ENCODE measurements around the gene RABGAP1L.
A peak's percentile ranks its signal among the peaks of the same experiment; 100 is the strongest.

Gene RABGAP1L

GRCh38 chr1:174963529-174964125 lies 804.3 kb downstream of the RABGAP1L start:
- H3K36me3 ChIP-seq (ENCODE audit: control insufficient read depth in 1 of 2, insufficient read depth in 2 of 2, low read length in 2 of 2): no peaks in the 10 kb centered on the region
- WGBS (ENCODE audit: extremely low coverage, insufficient coverage, insufficient read length): no CpG with 5 or more reads among the region's 2 CpGs
- no peak overlapping the region for H2AFZ ChIP-seq (ENCODE audit: insufficient read depth, low read length, poor library complexity)
- H2AK5ac ChIP-seq (ENCODE audit: low read length): no peak overlapping the region
- H3K9ac ChIP-seq (ENCODE audit: low read length): no peak overlapping the region
- peaks cover 14% of the 10 kb centered on the region for H3K79me1 ChIP-seq (ENCODE audit: low read length)
- no peak overlapping the region for H2BK120ac ChIP-seq (ENCODE audit: insufficient read depth, low read length, poor library complexity)
- H4K8ac ChIP-seq (ENCODE audit: low read depth, low read length): no peak overlapping the region
- H2BK12ac ChIP-seq (ENCODE audit: low read length): no peak overlapping the region
- no peak overlapping the region for H3K4me3 ChIP-seq (ENCODE audit: low read depth, low read length)
- H3K14ac ChIP-seq (ENCODE audit: low read length): no peak overlapping the region
- H3K27ac ChIP-seq (ENCODE audit: low read depth, low read length): no peak overlapping the region
- H3K79me2 ChIP-seq (ENCODE audit: control insufficient read depth, insufficient read depth, low read length, poor library complexity): no peaks in the 10 kb centered on the region
- no peak for DNase-seq
- H3K27me3 ChIP-seq (ENCODE audit: insufficient read depth, low read length): no peaks in the 10 kb centered on the region
- peaks cover 0 to 13% of the 10 kb centered on the region in 2 experiments for H3K4me1 ChIP-seq (ENCODE audit: control insufficient read depth in 1 of 2, insufficient read depth in 2 of 2, low read length in 2 of 2)
- no peak overlapping the region for H3K4ac ChIP-seq (ENCODE audit: low read depth, low read length)
- H3K18ac ChIP-seq (ENCODE audit: low read length): no peak overlapping the region
- H4K12ac ChIP-seq (ENCODE audit: low read depth, low read length): no peak overlapping the region
- no peaks in the 10 kb centered on the region for H3K9me3 ChIP-seq (ENCODE audit: insufficient read depth, low read depth, low read length)
- no peak overlapping the region for H3K23ac ChIP-seq (ENCODE audit: low read length)
- no peak overlapping the region for H3K4me2 ChIP-seq (ENCODE audit: low read length)
- H2BK5ac ChIP-seq (ENCODE audit: low read depth, low read length, poor library complexity): no peak overlapping the region
- H4K91ac ChIP-seq (ENCODE audit: low read depth, low read length): no peak overlapping the region

- no peak overlapping the region for H3K18ac ChIP-seq (ENCODE audit: low read length)
- H3K4me2 ChIP-seq (ENCODE audit: low read length): no peak overlapping the region
- no peaks in the 10 kb centered on the region for H3K36me3 ChIP-seq (ENCODE audit: control insufficient read depth in 1 of 2, insufficient read depth in 2 of 2, low read length in 2 of 2)
- H2AFZ ChIP-seq (ENCODE audit: insufficient read depth, low read length, poor library complexity): no peak overlapping the region
- H2BK120ac ChIP-seq (ENCODE audit: insufficient read depth, low read length, poor library complexity): no peak overlapping the region
- H3K27me3 ChIP-seq (ENCODE audit: insufficient read depth, low read length): no peaks in the 10 kb centered on the region
- H3K4me1 ChIP-seq (ENCODE audit: control insufficient read depth in 1 of 2, insufficient read depth in 2 of 2, low read length in 2 of 2): peaks cover 4 to 18% of the 10 kb centered on the region in 2 experiments
- no peak overlapping the region for H2BK12ac ChIP-seq (ENCODE audit: low read length)
- H3K27ac ChIP-seq (ENCODE audit: low read depth, low read length): no peak overlapping the region
- H4K8ac ChIP-seq (ENCODE audit: low read depth, low read length): no peak overlapping the region
- no peak overlapping the region for H2BK5ac ChIP-seq (ENCODE audit: low read depth, low read length, poor library complexity)
- no peak overlapping the region for H3K4ac ChIP-seq (ENCODE audit: low read depth, low read length)
- WGBS (ENCODE audit: extremely low coverage, insufficient coverage, insufficient read length): no CpG with 5 or more reads among the region's 6 CpGs
- H3K79me2 ChIP-seq (ENCODE audit: control insufficient read depth, insufficient read depth, low read length, poor library complexity): no peaks in the 10 kb centered on the region
- H3K79me1 ChIP-seq (ENCODE audit: low read length): peaks cover 16% of the 10 kb centered on the region
- H2AK5ac ChIP-seq (ENCODE audit: low read length): no peak overlapping the region
- H3K4me3 ChIP-seq (ENCODE audit: low read depth, low read length): no peak overlapping the region
- no peak overlapping the region for H4K91ac ChIP-seq (ENCODE audit: low read depth, low read length)
- DNase-seq: peak; percentile 53 to 79
- no peaks in the 10 kb centered on the region for H3K9me3 ChIP-seq (ENCODE audit: insufficient read depth, low read depth, low read length)
- no peak overlapping the region for H4K12ac ChIP-seq (ENCODE audit: low read depth, low read length)
- no peak overlapping the region for H3K14ac ChIP-seq (ENCODE audit: low read length)
- no peak overlapping the region for H3K23ac ChIP-seq (ENCODE audit: low read length)
- no peak overlapping the region for H3K9ac ChIP-seq (ENCODE audit: low read length)
These were observed 805.1 kb downstream of the RABGAP1L start for GRCh38 chr1:174964261-174964971.

- no peaks in the 10 kb centered on the region for H3K27me3 ChIP-seq (ENCODE audit: insufficient read depth, low read length)
- no peak overlapping the region for H4K91ac ChIP-seq (ENCODE audit: low read depth, low read length)
- H4K12ac ChIP-seq (ENCODE audit: low read depth, low read length): no peak overlapping the region
- no peak overlapping the region for H3K9ac ChIP-seq (ENCODE audit: low read length)
- peak overlapping the region; percentile 2 for H3K4me2 ChIP-seq (ENCODE audit: low read length)
- H2AK5ac ChIP-seq (ENCODE audit: low read length): no peak overlapping the region
- H3K4ac ChIP-seq (ENCODE audit: low read depth, low read length): no peak overlapping the region
- no peak overlapping the region for H3K4me3 ChIP-seq (ENCODE audit: low read depth, low read length)
- H4K8ac ChIP-seq (ENCODE audit: low read depth, low read length): no peak overlapping the region
- no peaks in the 10 kb centered on the region for H3K79me2 ChIP-seq (ENCODE audit: control insufficient read depth, insufficient read depth, low read length, poor library complexity)
- no peak overlapping the region for H2BK120ac ChIP-seq (ENCODE audit: insufficient read depth, low read length, poor library complexity)
- no peak overlapping the region for H3K14ac ChIP-seq (ENCODE audit: low read length)
- no peaks in the 10 kb centered on the region for H3K9me3 ChIP-seq (ENCODE audit: insufficient read depth, low read depth, low read length)
- H2BK5ac ChIP-seq (ENCODE audit: low read depth, low read length, poor library complexity): no peak overlapping the region
- H2BK12ac ChIP-seq (ENCODE audit: low read length): no peak overlapping the region
- H3K36me3 ChIP-seq (ENCODE audit: control insufficient read depth in 1 of 2, insufficient read depth in 2 of 2, low read length in 2 of 2): no peaks in the 10 kb centered on the region
- H2AFZ ChIP-seq (ENCODE audit: insufficient read depth, low read length, poor library complexity): no peak overlapping the region
- no peak overlapping the region for H3K18ac ChIP-seq (ENCODE audit: low read length)
- H3K23ac ChIP-seq (ENCODE audit: low read length): no peak overlapping the region
- WGBS (ENCODE audit: extremely low coverage, insufficient coverage, insufficient read length): no CpG with 5 or more reads among the region's 1 CpG
- peaks cover 7 to 19% of the 10 kb centered on the region in 2 experiments for H3K4me1 ChIP-seq (ENCODE audit: control insufficient read depth in 1 of 2, insufficient read depth in 2 of 2, low read length in 2 of 2)
- peak overlapping the region; percentile 81 for H3K27ac ChIP-seq (ENCODE audit: low read depth, low read length)
- DNase-seq: no peak
- H3K79me1 ChIP-seq (ENCODE audit: low read length): peaks cover 16% of the 10 kb centered on the region
These were observed 805.6 kb downstream of the RABGAP1L start for GRCh38 chr1:174964972-174965361.

GRCh38 chr1:174965362-174966007 lies 806.2 kb downstream of the RABGAP1L start:
- no peak overlapping the region for H2AFZ ChIP-seq (ENCODE audit: insufficient read depth, low read length, poor library complexity)

More at GRCh38 chr1:174965362-174966007, 806.2 kb downstream of the RABGAP1L start:
- Histone ChIP-seq H3K9me3 (ENCODE audit: insufficient read depth, low read depth, low read length) (no peaks in the 10 kb centered on the region), H3K36me3 (ENCODE audit: control insufficient read depth in 1 of 2, insufficient read depth in 2 of 2, low read length in 2 of 2) (no peaks in the 10 kb centered on the region), H3K14ac (ENCODE audit: low read length) (no peak overlapping the region), H3K4me2 (ENCODE audit: low read length) (peak overlapping the region; percentile 2), H3K4ac (ENCODE audit: low read depth, low read length) (no peak overlapping the region), H3K4me3 (ENCODE audit: low read depth, low read length) (no peak overlapping the region), H4K12ac (ENCODE audit: low read depth, low read length) (no peak overlapping the region), H3K23ac (ENCODE audit: low read length) (no peak overlapping the region), H2BK5ac (ENCODE audit: low read depth, low read length, poor library complexity) (no peak overlapping the region), H3K79me1 (ENCODE audit: low read length) (peaks cover 16% of the 10 kb centered on the region), H3K27ac (ENCODE audit: low read depth, low read length) (peak overlapping the region; percentile 81), H4K8ac (ENCODE audit: low read depth, low read length) (peak overlapping the region; percentile 8), H2BK120ac (ENCODE audit: insufficient read depth, low read length, poor library complexity) (peak overlapping the region; percentile 5), H4K91ac (ENCODE audit: low read depth, low read length) (no peak overlapping the region), H2AK5ac (ENCODE audit: low read length) (no peak overlapping the region), H3K79me2 (ENCODE audit: control insufficient read depth, insufficient read depth, low read length, poor library complexity) (no peaks in the 10 kb centered on the region), H2BK12ac (ENCODE audit: low read length) (no peak overlapping the region), H3K4me1 (ENCODE audit: control insufficient read depth in 1 of 2, insufficient read depth in 2 of 2, low read length in 2 of 2) (peaks cover 8 to 20% of the 10 kb centered on the region in 2 experiments), H3K18ac (ENCODE audit: low read length) (no peak overlapping the region), H3K27me3 (ENCODE audit: insufficient read depth, low read length) (no peaks in the 10 kb centered on the region), H3K9ac (ENCODE audit: low read length) (no peak overlapping the region)
- no CpG with 5 or more reads among the region's 3 CpGs for WGBS (ENCODE audit: extremely low coverage, insufficient coverage, insufficient read length)
- no peak for DNase-seq

Data from trophoblast cell (in vitro differentiated cells and primary cell).